Body of pancreas (tissue), 4 donors: Measurements from ENCODE around the gene CYGB.

Experiments used
- CTCF ChIP-seq, 7 experiments: fragments of 450-650 bp in 4 of 7; fragments of 200-600 bp in 3 of 7; sonication (generic) in 3 of 7; IDR thresholded peaks; one replicate each; pipeline ENCODE4 v1.5.1; 2016 to 2019; ENCODE audit warnings: antibody characterized with exemption in 7 of 7
- POLR2A ChIP-seq, 3 donors: fragments of 450-650 bp; IDR thresholded peaks; one replicate each; pipeline ENCODE4 v1.6.1; 2016; ENCODE audit warnings: antibody characterized with exemption in 3 of 3, mild to moderate bottlenecking in 2 of 3

DNA sequence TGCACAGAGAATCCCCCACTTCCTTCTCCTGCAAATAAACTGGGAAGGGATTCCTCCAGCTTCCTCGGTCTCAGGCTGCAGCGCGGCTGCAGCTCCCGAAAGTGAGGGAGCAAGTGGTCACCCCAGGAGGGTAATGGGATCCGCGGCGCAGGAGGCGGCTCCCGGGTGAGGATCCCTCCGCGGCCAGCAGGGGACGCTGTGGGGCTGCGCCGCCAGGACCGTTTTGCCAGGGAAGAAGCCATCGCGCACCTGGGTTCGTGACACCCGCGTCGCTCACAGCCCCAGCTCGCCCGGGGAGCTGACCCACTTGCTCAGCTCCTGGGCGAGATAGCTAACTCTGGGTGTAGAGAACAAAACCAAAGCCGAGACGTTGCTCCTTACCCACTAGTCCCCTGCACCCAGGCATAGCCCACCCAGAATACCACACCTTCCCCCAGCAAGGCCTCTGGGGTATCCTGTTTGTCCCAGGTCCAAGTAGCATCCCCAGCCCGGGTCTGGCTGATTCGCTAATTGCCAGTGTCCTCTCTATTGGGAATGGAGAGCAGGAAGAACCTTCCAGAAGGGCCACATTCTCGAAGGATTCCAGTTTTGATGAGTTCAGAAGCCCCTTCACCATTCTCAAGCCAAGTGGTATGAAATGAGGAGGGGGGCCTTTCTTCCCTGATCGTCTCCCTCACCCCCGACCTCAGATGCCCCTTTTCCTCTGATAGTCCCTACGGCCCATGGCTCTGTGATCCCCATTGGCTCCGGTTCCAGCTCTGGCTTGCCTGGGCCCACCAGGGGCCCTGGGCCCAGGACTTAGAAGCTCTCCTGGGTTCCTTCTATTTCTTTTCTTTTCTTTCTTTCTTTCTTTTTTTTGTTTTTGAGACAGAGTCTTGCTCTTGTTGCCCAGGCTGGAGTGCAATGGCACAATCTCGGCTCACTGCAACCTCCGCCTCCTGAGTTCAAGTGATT lies 14.1 kb downstream of the CYGB start:
- peak; percentile 96 to 99 (median 98) for TF ChIP-seq CTCF (IDR thresholded peaks at IDR 0.05)
- no peak for TF ChIP-seq POLR2A (IDR thresholded peaks at IDR 0.05)
